Muscle layer of colon (tissue), 2 donors: ENCODE measurements around the gene PLEKHA6.

Source experiments
- H3K27ac ChIP-seq: one replicate; pipeline ENCODE4 v1.7.0; 2013; ENCODE audit warnings: low read depth, mild to moderate bottlenecking, low read length, moderate library complexity
- H3K27me3 ChIP-seq, 2 donors: one replicate each; pipeline ENCODE4 v1.7.0; 2013; ENCODE audit warnings: low read length in 2 of 2, mild to moderate bottlenecking in 2 of 2; ENCODE audit not compliant: insufficient read depth in 2 of 2, control insufficient read depth in 1 of 2
- H3K36me3 ChIP-seq: one replicate; pipeline ENCODE4 v1.7.0; 2013; ENCODE audit warnings: mild to moderate bottlenecking, low read length; ENCODE audit not compliant: insufficient read depth
- H3K4me1 ChIP-seq: one replicate; pipeline ENCODE4 v1.7.0; 2013; ENCODE audit warnings: mild to moderate bottlenecking, low read length; ENCODE audit not compliant: insufficient read depth
- H3K4me3 ChIP-seq, 2 donors: one replicate each; pipeline ENCODE4 v1.7.0; 2013; ENCODE audit warnings: low read length in 2 of 2, low read depth in 1 of 2, mild to moderate bottlenecking in 1 of 2, moderate library complexity in 1 of 2
- H3K9ac ChIP-seq: one replicate; pipeline ENCODE4 v1.7.0; 2013; ENCODE audit warnings: low read length
- H3K9me3 ChIP-seq: one replicate; pipeline ENCODE4 v1.7.0; 2013; ENCODE audit warnings: mild to moderate bottlenecking, low read length
- donor health status: abdominal sarcoma.
- donor health status: Adenocarcinoma of cecum.

Gene PLEKHA6

DNA sequence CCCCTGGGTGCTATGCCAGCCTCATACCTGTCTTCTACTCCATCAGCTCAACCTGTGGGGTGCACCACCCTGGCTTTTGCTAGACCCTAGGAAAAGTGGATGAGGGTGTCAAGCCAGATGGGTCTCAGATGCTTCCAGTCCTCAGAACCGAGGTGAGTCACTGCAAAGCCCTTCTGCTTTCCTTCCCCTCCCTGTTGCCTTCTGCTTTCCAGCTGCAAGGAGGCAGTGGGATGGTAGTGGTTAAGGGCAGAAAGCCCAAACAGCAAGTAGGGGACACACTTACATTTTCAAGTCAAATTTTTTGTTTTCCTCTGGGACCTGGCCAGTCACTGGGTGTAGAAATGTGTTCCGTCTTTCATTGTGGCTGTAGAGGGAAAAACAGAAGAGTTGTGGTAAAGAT is 85.3 kb downstream of the PLEKHA6 start:
- H3K4me1 ChIP-seq, result peaks cover 7% of the 10 kb centered on the region
- no peaks in the 10 kb centered on the region for H3K27me3 ChIP-seq
- no peaks in the 10 kb centered on the region for H3K9me3 ChIP-seq
- no peak overlapping the region for H3K27ac ChIP-seq
- H3K4me3 ChIP-seq, result no peak overlapping the region
- H3K36me3 ChIP-seq, result peaks cover 8% of the 10 kb centered on the region
- H3K9ac ChIP-seq, result no peak overlapping the region

DNA sequence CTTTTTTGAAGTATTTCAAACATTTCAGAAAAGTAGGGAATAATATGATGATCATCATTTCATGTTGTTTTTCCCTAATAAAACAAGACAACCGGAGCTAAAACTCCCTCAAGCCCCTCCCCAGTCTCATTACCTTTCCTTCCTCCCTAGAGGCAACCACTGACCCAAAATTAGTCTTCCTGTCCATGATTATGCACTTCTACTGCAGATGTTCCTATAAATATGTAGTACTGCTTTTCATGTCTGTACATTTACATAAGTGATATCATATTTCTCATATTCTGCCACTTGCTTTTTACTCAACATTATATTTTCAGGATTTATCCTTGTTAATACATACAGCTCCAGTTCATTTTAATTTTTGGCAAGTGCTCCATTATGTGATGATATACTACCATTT is 87.2 kb downstream of the PLEKHA6 start:
- Histone ChIP-seq H3K9me3 (no peaks in the 10 kb centered on the region), H3K36me3 (peaks cover 8% of the 10 kb centered on the region), H3K4me1 (no peaks in the 10 kb centered on the region), H3K4me3 (no peak overlapping the region), H3K27ac (no peak overlapping the region), H3K9ac (no peak overlapping the region), H3K27me3 (no peaks in the 10 kb centered on the region)

DNA sequence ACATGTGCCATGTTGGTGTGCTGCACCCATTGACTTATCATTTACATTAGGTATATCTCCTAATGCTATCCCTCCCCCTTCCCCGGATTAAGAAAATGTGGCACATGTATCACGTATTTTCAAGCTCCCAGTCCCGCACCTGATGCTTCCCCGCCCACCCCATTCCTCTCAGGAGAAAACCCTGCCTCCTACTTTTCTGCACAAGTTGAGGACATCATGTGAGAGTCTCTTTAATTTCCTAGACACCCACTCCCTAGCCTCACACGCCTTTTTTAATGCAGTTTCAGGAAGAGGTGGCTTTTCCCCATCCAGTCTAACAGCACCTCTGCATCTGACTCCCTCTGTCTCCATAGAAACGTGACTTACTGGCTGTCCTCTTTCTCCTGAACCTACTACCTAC is 87.8 kb downstream of the PLEKHA6 start:
- no peak overlapping the region for H3K9ac ChIP-seq
- no peak overlapping the region for H3K4me3 ChIP-seq
- no peak overlapping the region for H3K27ac ChIP-seq
- H3K27me3 ChIP-seq, result no peaks in the 10 kb centered on the region
- no peaks in the 10 kb centered on the region for H3K4me1 ChIP-seq
- peaks cover 8% of the 10 kb centered on the region for H3K36me3 ChIP-seq
- no peaks in the 10 kb centered on the region for H3K9me3 ChIP-seq

DNA sequence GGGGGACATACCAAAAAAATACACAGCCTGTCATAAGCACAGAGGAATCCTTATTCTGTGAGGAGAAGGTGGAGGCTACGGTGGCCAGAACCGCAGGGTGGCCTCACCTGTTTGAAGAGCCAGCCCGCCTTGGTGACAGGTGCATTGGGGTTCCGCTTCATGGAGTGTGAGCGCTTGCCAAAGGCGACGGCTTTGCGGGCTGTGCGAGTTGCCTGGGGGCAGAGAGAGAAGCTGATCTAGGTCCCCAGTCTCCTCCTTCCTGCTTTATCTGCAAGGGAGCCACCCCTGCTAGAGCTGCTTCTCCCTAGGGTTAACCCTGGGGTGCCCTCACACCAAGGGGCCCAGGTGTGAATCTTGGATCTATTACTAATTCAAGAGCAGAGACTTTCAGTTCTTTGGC is 91.6 kb downstream of the PLEKHA6 start:
- H3K27ac ChIP-seq, result no peak overlapping the region
- peaks cover 5% of the 10 kb centered on the region for H3K36me3 ChIP-seq
- H3K4me1 ChIP-seq, result peaks cover 8% of the 10 kb centered on the region
- H3K4me3 ChIP-seq, result no peak overlapping the region
- no peaks in the 10 kb centered on the region for H3K9me3 ChIP-seq
- H3K9ac ChIP-seq, result no peak overlapping the region
- H3K27me3 ChIP-seq, result no peaks in the 10 kb centered on the region

DNA sequence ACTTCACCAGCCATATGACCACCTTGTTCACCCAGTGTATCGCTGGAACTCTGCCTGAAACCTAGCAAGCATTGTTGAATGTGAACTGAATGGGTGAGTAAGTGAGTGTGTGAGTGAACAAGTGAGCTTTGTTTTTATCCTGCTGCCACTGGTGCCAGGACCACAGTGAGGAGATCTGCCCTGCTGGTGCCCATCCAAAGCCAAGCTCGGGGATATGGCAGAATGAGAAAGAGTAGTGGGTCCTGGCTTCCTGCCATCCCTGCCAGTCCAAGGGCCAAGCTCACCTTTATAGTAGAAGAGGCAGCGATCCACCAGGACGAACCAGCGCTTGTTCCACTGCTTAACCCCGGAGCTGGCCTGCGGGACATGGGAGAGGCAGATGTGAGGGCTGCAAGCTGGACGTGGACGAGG is 92.5 kb downstream of the PLEKHA6 start:
- H3K9ac ChIP-seq, result no peak overlapping the region
- no peaks in the 10 kb centered on the region for H3K9me3 ChIP-seq
- H3K36me3 ChIP-seq, result no peaks in the 10 kb centered on the region
- no peak overlapping the region for H3K4me3 ChIP-seq
- no peaks in the 10 kb centered on the region for H3K27me3 ChIP-seq
- peaks cover 8% of the 10 kb centered on the region for H3K4me1 ChIP-seq
- H3K27ac ChIP-seq, result no peak overlapping the region

DNA sequence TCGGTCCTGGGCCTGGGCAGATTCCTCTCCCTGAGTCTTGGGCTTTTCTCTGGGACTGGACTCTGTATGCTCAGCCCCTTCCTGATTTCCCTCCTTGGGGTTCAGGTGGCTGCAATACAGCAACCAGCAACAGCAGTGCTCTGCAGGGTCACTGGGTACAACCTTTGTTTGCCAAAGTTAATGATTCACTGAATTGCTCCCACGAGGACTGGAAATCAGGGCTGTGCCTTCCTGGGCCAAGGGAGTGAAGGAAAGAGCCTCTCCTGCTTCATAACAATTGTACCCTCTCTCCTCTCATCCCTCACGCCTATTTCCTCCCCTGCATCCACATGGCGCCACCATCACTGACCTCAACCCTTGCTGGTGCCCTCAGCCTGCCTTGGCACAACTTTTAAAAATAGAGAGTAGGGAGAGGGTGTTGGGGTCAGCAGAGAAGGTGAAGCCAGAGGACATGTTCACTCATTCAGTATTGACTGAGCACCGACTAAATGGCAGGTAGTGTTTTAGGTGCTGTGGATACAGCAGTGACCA is 93.2 kb downstream of the PLEKHA6 start:
- Histone ChIP-seq H3K9ac (no peak overlapping the region), H3K9me3 (no peaks in the 10 kb centered on the region), H3K4me1 (peaks cover 8% of the 10 kb centered on the region), H3K36me3 (no peaks in the 10 kb centered on the region), H3K27ac (no peak overlapping the region), H3K4me3 (no peak overlapping the region), H3K27me3 (no peaks in the 10 kb centered on the region)

DNA sequence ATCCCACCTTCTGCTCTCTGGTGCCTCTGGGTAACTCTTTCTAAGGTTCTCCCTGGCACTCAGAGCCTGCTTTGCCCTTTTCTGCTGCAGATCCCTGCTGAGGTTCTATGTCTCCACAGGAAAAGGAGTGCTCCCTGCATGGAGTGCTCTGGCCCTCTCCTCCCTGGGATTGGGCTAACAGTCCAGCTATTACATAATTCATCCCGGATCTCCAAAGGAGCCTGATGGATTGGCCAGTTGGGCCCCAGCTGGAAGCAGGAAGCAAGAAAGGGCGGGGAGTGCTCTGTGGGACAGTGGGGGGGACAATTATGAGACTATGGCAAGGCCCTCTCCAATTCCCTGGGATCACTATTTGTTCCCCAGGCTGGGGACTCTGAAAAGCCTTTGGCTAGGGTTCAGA is 94.1 kb downstream of the PLEKHA6 start:
- Histone ChIP-seq H3K27me3 (no peaks in the 10 kb centered on the region), H3K36me3 (no peaks in the 10 kb centered on the region), H3K9ac (no peak overlapping the region), H3K4me3 (no peak overlapping the region), H3K27ac (no peak overlapping the region), H3K4me1 (peaks cover 8% of the 10 kb centered on the region), H3K9me3 (no peaks in the 10 kb centered on the region)

DNA sequence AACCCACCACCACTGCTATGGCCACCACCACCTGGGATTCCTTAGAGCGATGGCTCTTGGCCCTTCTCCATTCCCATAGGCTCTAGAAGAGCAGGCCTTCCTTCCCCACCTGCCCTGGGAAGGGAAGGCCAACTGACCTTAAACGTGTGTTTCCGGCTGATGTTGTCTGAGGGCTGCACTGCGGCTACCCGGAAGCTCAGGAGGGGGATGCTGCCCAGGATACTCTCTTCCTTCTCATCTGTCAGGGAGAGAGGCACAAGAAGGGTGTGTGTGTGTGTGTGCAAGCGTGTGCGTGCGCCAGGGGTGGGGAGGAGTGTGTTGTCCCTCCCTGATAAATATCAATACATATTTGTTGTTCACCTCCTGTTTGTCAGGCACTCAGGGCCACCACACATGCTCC is 94.9 kb downstream of the PLEKHA6 start:
- Histone ChIP-seq H3K36me3 (no peaks in the 10 kb centered on the region), H3K9me3 (no peaks in the 10 kb centered on the region), H3K27me3 (no peaks in the 10 kb centered on the region), H3K4me3 (no peak overlapping the region), H3K4me1 (peaks cover 8% of the 10 kb centered on the region), H3K9ac (no peak overlapping the region), H3K27ac (no peak overlapping the region)

DNA sequence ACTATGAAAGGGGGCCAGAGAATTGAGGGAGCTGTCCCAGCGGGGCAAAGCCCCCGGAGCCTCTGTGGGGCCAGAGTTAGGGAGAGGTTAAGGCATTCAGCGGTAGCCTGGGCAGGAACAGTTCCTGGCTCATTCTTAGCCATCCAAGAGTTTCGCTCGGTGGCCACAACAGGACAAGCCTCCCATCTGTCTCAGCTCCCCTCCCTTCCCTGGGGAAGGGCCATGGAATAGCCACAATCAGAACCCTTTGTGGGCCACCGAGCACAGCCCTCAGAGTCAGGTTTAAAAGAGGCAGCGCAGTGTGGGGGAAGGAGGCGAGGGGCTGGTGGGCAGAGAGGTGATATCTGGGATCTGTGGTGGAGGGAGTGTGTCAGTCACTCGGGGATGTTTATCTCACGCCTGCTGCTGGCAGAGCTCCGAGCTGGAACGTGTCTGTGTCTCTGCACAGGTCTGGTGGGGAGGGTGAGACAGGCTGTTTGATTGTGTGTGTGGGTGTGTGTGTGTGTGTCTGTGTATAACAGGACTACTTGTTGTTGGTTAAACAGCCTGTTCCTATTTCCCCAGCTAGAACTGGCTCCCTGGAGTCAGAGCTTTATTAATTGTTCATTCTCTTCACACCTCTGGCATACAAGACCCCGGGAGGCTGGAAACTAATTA is 96.3 kb downstream of the PLEKHA6 start:
- H3K36me3 ChIP-seq, result no peaks in the 10 kb centered on the region
- no peak overlapping the region for H3K27ac ChIP-seq
- no peak overlapping the region for H3K9ac ChIP-seq
- H3K9me3 ChIP-seq, result no peaks in the 10 kb centered on the region
- no peaks in the 10 kb centered on the region for H3K27me3 ChIP-seq
- H3K4me1 ChIP-seq, result peaks cover 8% of the 10 kb centered on the region
- no peak overlapping the region for H3K4me3 ChIP-seq

DNA sequence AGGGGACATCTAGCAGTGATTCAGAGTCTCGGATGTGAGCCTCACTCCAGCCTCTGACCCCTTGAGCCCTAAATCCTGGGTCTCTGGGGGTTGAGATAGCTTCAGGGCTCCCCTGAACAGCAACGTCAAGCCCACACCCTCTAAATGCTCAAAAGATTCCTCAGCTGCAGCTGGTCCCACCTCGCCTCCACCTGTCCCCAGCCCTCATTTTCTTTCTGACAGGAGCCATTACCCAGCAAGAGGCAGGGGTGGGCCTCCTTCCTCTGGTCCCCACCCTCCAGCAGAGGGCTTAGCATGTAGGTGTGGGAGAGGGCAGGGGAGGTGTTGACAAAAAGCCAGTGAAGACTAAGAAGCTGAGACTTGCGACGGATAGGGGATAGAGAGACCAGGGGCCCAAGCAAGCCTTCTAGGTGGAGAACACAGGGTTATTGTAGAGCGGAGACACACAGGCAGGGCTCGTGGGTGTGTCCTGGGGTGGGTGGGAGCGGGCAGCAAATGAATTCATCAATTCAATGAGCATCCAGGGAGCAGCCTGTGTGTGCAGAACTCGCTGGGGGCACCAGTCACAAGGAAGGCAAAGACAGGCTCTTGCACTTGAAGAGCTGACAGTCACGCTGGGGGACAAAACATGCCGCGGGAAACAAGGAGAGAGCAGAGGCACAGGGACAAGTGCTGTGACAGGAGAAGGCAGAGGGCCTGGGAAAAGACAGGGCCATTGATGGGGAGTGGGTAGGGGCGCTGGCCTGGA is 97.0 kb downstream of the PLEKHA6 start:
- Histone ChIP-seq H3K9me3 (no peaks in the 10 kb centered on the region), H3K4me3 (no peak overlapping the region), H3K36me3 (no peaks in the 10 kb centered on the region), H3K9ac (no peak overlapping the region), H3K27me3 (no peaks in the 10 kb centered on the region), H3K27ac (no peak overlapping the region), H3K4me1 (peaks cover 8% of the 10 kb centered on the region)

DNA sequence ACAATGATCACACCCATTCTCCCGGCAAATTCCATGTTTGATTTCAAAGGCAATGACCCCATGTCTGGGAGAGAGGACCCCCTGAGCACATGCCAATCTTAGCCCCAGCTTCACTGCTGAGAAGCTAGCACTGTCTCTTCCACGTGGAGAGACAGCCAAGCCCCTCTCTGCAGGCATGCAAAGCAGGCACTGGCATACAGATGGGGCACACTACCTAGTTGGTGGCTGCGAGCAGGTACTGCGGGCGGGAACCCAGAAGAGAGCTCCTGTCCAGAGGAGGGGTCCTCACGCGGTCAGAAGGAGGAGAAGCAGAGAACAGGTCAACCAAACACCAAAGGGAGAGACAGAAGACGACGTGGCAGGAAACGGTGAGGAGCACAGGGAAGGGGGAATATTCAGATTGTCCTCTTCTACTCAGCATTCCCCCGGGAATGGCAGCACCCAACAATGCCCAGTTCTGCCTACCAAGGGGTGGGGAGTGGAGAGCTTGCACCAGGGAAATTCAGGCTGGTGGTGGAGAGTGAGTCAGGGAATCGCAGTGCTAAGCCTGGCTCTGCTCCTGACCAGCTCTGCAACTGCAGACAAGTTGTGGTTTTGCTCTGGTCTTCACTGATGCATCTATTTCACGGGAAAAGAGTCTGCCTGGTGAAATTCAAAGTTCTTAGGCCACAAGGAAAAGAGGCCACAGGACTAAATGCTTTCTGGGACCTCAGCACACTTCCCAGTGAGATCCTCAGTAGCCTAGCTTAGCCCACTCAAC is 97.8 kb downstream of the PLEKHA6 start:
- H3K4me3 ChIP-seq, result no peak overlapping the region
- no peaks in the 10 kb centered on the region for H3K27me3 ChIP-seq
- H3K9me3 ChIP-seq, result no peaks in the 10 kb centered on the region
- peaks cover 8% of the 10 kb centered on the region for H3K4me1 ChIP-seq
- no peaks in the 10 kb centered on the region for H3K36me3 ChIP-seq
- no peak overlapping the region for H3K27ac ChIP-seq
- no peak overlapping the region for H3K9ac ChIP-seq
